CD4-positive, alpha-beta T cell treated with Interleukin-21 for 1 hour (primary cell): ENCODE data around the gene IER5L.
A peak's percentile ranks its signal among the peaks of the same experiment; 100 is the strongest.
"Not testable (repeated sequence)": the region's sequence is repeated elsewhere in the genome, so short reads cannot be mapped to it uniquely, and the experiment has no call there.

Experiments
- DNase-seq: peaks from one replicate; pipeline ENCODE4 v3.0.0-alpha.2; 2020

The IER5L gene

DNA sequence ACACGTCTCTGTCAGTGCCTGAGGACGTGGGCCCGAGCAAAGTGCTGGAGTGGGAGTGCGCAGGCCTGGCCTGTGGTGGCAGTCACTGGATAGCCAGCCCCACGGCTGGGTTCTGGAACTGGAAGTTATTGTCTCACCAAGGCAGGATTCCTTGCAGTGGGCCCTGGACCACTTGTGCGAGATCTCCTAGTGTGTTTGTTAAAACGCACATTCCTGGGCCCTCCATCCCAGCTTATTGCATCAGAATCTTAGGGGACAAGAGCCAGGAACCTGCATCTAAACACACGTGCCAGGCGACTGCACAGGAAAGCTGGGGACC, 40.0 kb downstream of the IER5L start:
- no peak for DNase-seq

DNA sequence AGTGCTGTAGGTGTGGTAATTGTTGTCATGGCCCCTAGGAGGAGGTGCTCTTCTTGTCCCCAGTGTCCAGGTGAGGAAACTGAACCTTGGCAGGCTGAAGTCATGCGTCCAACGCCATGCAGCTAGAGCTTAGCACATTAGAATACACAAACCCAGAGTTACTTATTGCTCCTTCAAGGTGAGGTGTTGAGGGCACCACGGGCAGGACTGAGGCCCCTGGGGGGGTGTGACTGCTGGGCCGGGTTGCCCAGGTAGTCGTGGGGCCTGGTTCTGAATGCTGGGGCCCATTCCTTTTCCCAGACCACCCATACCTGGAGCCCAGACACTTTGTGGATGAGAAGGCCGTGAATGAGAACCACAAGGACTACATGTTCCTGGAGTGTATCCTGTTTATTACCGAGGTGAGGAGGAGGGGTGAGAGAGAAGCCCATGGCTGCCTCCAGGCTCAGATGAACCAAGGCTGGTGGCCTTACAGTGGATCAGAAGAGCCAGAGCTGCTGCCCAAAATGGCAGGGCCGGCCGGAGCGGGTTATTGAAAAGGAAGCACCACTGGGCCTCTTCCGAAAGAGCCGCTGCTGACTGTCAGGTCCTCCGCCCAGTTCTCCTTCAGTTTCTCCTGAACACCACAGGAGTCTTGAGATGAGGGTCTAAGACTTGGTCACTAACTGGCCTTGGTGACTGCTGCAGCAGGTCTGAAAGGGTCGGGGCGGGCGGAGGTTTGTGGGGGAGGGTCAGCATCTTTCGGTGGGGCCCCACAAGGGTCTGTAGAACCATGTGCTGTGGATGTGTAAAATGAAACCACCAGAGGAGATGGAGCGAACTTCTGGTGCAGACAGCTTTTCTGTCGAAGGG, 40.5 kb downstream of the IER5L start:
- no peak for DNase-seq

DNA sequence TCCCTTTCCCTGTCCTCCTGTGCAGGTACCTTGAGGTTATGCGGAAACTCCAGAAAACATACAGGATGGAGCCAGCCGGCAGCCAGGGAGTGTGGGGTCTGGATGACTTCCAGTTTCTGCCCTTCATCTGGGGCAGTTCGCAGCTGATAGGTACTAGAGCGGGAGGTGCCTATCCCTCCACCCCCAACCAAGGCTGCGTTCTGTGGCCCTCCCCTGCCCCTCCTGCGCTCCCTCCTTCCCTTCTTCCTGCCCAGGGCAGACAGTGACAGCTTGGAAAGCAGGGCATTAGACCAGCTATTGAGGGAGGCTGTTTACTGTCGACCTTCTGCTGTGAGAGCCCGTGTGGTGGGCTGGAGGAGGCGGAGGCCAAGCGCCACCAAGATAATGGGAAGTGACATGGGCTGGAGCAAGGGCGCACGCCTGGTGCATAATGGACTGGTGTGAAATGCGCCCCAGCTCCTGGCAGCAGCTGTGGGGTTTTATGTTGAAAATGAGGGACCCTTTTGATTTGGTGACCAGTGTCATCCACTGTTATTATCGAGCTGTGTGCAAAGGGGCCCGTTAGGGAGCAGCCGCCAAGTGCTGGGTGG, 41.5 kb downstream of the IER5L start:
- no peak for DNase-seq

DNA sequence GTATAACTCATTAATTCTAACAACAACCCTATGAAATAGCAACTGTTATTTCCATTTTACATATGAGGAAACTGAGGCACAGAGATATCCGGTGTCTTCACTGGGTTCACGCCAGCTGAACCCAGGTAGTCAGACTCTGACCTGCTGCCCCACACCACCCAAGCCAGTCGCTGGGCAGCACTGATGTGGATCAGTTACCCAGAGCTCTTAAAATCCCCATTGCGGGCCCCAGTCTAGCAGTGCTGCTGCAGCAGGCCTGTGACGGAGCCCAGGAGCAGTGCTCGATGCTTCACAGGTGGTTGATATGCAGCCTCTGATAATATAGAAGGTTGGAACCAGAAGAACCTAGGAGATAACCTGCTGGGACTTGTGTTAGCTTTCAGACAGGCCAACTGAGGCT, 42.6 kb downstream of the IER5L start:
- no peak for DNase-seq

DNA sequence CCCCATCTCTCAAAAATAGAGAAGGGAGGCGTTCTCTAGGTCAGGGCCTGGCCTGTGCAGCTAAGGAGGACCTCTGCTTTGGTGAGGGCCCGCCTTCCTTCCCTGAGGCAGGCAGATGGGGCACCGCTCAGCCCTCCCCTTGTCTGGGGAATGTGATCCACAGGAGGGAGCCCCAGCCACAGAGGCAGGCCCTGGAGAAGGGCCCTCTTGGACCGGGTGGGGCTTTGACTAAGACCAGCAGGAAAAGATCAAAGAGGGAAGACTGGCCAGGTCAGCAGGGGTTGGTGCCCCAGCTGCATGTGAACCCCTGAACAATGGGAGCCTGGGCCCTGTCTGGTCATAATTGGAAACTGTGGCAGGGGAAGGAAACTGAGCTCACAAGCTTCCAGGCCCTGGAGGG, 45.0 kb downstream of the IER5L start:
- no peak for DNase-seq

DNA sequence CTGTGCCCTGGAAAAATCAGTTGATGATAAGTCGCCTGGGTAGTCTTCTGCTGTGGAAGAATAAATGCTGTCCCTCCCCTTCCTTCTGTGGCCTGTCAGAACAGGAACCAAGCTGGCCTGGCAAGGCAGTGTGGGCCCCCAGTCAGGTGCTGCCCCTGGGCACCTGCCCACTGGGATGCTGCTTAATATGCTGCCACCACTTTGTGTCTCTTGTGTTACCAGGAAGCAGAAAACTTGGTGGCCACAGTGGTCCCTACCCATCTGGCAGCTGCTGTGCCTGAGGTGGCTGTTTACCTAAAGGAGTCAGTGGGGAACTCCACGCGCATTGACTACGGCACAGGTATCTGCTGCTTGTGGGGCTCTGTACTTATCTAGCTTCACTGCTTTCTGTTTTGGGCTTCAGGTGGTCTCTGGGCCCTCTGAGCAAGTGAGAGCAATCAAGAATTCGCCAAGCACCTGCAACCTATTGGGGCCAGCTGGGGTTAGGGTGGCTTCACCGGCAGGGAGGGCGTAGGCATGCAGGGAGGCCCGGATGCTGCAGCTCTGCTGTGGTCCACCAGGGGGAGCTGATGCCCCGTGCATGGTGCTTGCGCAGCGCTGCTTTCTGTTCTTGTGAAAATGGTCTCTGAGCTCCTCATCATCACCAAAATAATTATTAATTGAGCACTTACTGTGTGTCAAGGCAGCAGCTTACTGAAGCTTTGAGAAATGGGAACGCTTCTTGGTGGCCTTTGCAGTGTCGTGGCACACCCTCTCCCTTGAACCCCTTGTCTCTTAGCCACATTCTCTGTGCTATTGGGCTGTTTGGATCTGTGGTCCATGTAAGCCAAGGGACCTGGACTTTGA, 46.5 kb downstream of the IER5L start:
- DNase-seq: peak; percentile 87

DNA sequence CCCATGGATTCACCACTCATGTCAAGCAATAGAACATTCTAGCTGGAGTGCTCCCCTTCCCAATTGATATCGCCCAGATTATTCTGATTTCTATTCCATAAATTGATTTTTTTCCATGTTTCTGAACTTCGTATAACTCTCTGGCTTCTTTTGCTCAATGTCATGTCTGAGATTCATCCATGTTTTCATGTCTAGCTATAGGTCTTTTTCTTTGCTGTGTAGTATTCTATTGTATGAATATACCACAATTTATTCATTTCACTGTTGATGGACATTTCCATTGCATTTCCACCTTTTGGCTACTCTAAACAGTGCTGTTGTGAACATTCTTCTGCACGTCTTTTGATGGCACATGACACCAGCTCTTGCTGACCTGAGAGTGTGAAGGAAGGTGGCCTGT, 47.3 kb downstream of the IER5L start:
- no peak for DNase-seq

DNA sequence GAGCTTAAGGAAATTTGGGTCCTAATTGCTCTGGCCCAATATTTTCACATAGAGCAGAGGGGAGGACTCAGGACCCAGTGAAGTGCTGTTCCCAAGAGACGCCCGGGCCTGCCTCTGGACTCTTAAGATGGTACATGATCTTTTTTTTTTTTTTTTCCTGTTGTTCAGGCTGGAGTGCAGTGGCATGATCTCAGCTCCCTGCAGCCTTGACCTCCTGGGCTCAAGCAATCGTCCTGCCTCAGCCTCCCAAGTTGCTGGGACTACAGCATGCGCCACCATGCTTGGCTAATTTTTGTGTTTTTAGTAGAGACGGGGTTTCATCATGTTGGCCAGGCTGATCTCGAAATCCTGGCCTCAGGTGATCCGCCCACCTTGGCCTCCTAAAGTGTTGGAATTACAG, 47.8 kb downstream of the IER5L start:
- DNase-seq: not testable (repeated sequence)

DNA sequence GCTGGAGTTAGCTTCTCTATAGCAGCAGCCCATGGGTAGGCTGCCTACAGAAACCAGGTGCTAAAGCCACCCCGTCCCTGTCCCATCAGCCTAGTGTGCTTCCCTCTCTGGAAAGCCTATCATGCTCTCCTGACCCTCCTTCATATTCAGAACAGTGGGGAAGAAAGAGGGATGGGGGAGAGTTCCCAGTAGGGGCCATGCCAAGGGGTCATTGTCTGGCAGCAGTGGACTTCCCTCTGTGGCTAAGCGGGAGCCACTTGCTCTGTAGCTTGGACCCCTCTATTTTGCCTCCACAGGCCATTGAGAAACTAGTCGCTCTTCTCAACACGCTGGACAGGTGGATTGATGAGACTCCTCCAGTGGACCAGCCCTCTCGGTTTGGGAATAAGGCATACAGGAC, 49.4 kb downstream of the IER5L start:
- no peak for DNase-seq

DNA sequence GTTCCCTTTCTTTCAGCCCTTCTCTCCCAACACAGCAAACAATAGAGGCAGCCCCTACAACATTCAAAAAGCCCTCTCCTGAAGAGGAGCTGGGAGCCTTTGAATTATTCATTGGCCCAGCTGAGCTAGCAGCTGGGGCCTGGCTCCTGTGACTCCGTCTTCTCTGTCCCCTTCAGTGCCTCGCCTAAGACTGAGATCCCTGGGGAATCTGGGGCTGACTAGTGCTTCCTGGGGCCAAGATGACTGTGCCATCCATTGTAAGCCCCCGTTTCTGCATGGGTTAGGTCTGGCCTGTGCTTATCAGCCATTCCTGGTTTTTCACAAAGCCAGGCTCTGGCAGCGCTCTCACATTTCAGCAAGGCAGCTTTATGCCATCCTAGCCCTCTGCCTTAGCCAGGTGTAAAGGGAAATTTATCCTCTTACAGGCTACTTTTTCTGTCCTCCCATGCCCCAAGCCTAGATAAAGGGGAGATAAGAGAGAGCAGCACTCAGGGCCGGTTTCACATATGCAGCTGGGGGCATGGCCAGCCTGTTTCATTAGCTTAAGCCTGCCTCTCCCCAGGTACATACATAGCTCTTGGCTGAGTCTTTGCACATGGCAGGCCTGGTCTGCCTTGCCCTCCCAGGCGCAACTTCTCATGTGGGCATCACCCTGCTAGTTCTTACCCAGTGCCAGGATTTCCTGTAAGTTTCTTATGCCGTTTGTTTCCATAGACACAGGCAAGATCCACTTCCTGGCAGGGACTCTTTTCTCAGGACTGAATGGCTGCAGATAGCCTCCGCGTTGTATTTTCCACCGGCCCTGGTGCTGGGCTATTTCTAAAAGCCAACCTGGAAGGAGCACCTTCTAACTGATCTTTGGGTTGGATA, 51.1 kb downstream of the IER5L start:
- DNase-seq: no peak
